NCI-H2227 (cell line): Measurements from ENCODE around the gene THEMIS2.
"Not testable (repeated sequence)": the region's sequence is repeated elsewhere in the genome, so short reads cannot be mapped to it uniquely, and the experiment has no call there.

Experiments used
- DNase-seq: peaks from one replicate; lab custom pipeline; 2025; ENCODE audit not compliant: unreplicated experiment; lab: John Stamatoyannopoulos, UW

THEMIS2 gene

GRCh38 chr1:27862671-27863537, 9.4 kb upstream of the THEMIS2 start:
- no peak for DNase-seq

- DNase-seq = no peak
Observed at GRCh38 chr1:27863538-27863915, 8.8 kb upstream of the THEMIS2 start.

- no peak for DNase-seq
Observed at GRCh38 chr1:27864264-27864895, 8.0 kb upstream of the THEMIS2 start.

- DNase-seq = no peak
Observed at GRCh38 chr1:27865821-27866220, 6.5 kb upstream of the THEMIS2 start.

GRCh38 chr1:27868556-27868931, 3.8 kb upstream of the THEMIS2 start:
- DNase-seq = no peak

- no peak for DNase-seq
Observed at GRCh38 chr1:27868932-27869718, 3.2 kb upstream of the THEMIS2 start.

GRCh38 chr1:27869719-27870085, 2.6 kb upstream of the THEMIS2 start:
- DNase-seq = no peak

- not testable (repeated sequence) for DNase-seq
Observed at GRCh38 chr1:27871076-27871475, 1.3 kb upstream of the THEMIS2 start.

- no peak for DNase-seq
Observed at GRCh38 chr1:27872802-27873551, 633 bp downstream of the THEMIS2 start.

- no peak for DNase-seq
Observed at GRCh38 chr1:27873671-27874384, 1.5 kb downstream of the THEMIS2 start.

GRCh38 chr1:27876341-27877114, 4.2 kb downstream of the THEMIS2 start:
- DNase-seq = no peak

- DNase-seq = no peak
Observed at GRCh38 chr1:27877115-27877416, 4.7 kb downstream of the THEMIS2 start.

GRCh38 chr1:27878039-27878438, 5.7 kb downstream of the THEMIS2 start:
- DNase-seq = no peak

GRCh38 chr1:27878787-27879335, 6.5 kb downstream of the THEMIS2 start:
- DNase-seq = no peak

- DNase-seq = no peak
Observed at GRCh38 chr1:27879374-27880082, 7.2 kb downstream of the THEMIS2 start.

GRCh38 chr1:27882543-27882903, 10.2 kb downstream of the THEMIS2 start:
- no peak for DNase-seq

- no peak for DNase-seq
Observed at GRCh38 chr1:27883536-27883935, 11.2 kb downstream of the THEMIS2 start.

- no peak for DNase-seq
Observed at GRCh38 chr1:27884006-27884954, 11.9 kb downstream of the THEMIS2 start.
